ENCODE results near the gene FTCD.

GRCh38 chr21:46100426-46100825 is 55.0 kb downstream of the FTCD start:
- TF ChIP-seq SIN3A (IDR thresholded peaks at IDR 0.05; ENCODE audit: borderline replicate concordance, insufficient read depth, low read length): no peak
- no peak for TF ChIP-seq TAF1 (IDR thresholded peaks at IDR 0.05; ENCODE audit: borderline replicate concordance, insufficient read depth, low read length)
- no peak for TF ChIP-seq POLR2AphosphoS5 (IDR thresholded peaks at IDR 0.05; ENCODE audit: low read depth, low read length)

All from PFSK-1 (cell line).